Raji (cell line): ENCODE results near the gene ANKDD1A.

Experiments used
- POLR2A ChIP-seq: IDR thresholded peaks from 2 replicates; pipeline ENCODE4 v1.6.1; 2011; ENCODE audit warnings: low read depth, low read length, control low read depth; ENCODE audit not compliant: insufficient read depth

The ANKDD1A gene

DNA sequence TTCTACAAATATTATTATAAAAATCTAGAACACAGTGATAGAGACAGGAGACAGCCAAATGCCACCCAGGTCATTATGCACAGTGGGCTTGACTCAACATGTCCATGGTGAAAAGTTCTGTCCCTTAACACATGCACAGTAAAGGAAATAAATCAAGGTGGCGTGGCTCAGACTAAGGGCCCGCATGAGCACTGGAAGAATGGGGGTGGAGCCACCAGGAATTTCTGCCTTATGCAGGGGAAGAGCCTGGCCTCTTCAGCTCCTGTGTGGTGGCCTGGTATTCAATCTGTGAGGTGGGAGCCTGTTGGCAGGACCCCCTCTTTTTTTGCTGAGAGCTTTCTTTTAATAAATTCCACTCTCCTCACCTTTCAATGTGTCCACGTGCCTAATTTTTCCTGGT is 95.2 kb downstream of the ANKDD1A start:
- TF ChIP-seq POLR2A: no peak
